WTC11 (cell line): Measurements from ENCODE around the gene SLC49A3. TPM values are rescaled to one million over a fixed set of nuclear protein-coding genes. Genes with fewer than 3 reads are reported as not detected.

ENCODE experiments used
- ATAC-seq: fragments of 200-7000 bp; cut with Tn5 transposase; 2 replicates; pipeline ENCODE4 v1.10.0; 2021; ENCODE audit warnings: mild to moderate bottlenecking, moderate library complexity
- CTCF ChIA-PET: fragments of 300-600 bp; sonication (Branson Sonifier 250); formaldehyde crosslinking; loops from one replicate; lab custom pipeline; 2021; ENCODE audit warnings: antibody characterized with exemption; lab: Charles Lee
- POLR2A ChIA-PET: fragments of 350-600 bp; sonication (Branson Sonifier 250); formaldehyde crosslinking; loops from one replicate; lab custom pipeline; 2021; ENCODE audit warnings: antibody characterized with exemption; lab: Charles Lee
- DNase-seq: peaks from one replicate; pipeline ENCODE4 v3.0.0; 2021; ENCODE audit warnings: low spot score
- H3K27ac Mint-ChIP-seq: 2 replicates; pipeline ENCODE4 v1.8.0; 2021; ENCODE audit warnings: mixed read lengths
- H3K27me3 Mint-ChIP-seq: 2 replicates; pipeline ENCODE4 v1.8.0; 2021; ENCODE audit warnings: low read depth, mild to moderate bottlenecking, moderate library complexity, mixed read lengths
- H3K36me3 Mint-ChIP-seq: 2 replicates; pipeline ENCODE4 v1.8.0; 2021; ENCODE audit warnings: mixed read lengths
- H3K4me1 Mint-ChIP-seq: 2 replicates; pipeline ENCODE4 v1.8.0; 2022; ENCODE audit warnings: mixed read lengths
- H3K4me3 Mint-ChIP-seq: 2 replicates; pipeline ENCODE4 v1.8.0; 2021; ENCODE audit warnings: mild to moderate bottlenecking, moderate library complexity, mixed read lengths
- H3K9me3 Mint-ChIP-seq: 2 replicates; pipeline ENCODE4 v1.8.0; 2021; ENCODE audit warnings: mixed read lengths
- CREB1 ChIP-seq: sonication (generic); formaldehyde crosslinking; IDR thresholded peaks from 2 replicates; pipeline ENCODE4 v1.8.0; 2023; ENCODE audit warnings: mild to moderate bottlenecking, missing genetic modification reagents
- CREM ChIP-seq: sonication (generic); formaldehyde crosslinking; IDR thresholded peaks from 2 replicates; pipeline ENCODE4 v1.8.1; 2022; ENCODE audit warnings: mild to moderate bottlenecking, missing genetic modification reagents, moderate library complexity
- ELF4 ChIP-seq: sonication (generic); formaldehyde crosslinking; IDR thresholded peaks from 2 replicates; pipeline ENCODE4 v1.8.1; 2022; ENCODE audit warnings: low read depth, mild to moderate bottlenecking, moderate library complexity, missing genetic modification reagents
- JAZF1 ChIP-seq: fragments of 250-450 bp; sonication (Bioruptor Pico); IDR thresholded peaks from 2 replicates; pipeline ENCODE4 v1.9.0; 2021; ENCODE audit warnings: moderate library complexity, mild to moderate bottlenecking, inconsistent platforms
- NR1H2 ChIP-seq: sonication (generic); formaldehyde crosslinking; IDR thresholded peaks from 2 replicates; pipeline ENCODE4 v1.9.0; 2021; ENCODE audit warnings: mild to moderate bottlenecking, moderate library complexity, missing genetic modification reagents
- TCF7 ChIP-seq: sonication (generic); formaldehyde crosslinking; IDR thresholded peaks from 2 replicates; pipeline ENCODE4 v1.8.0; 2022; ENCODE audit warnings: mild to moderate bottlenecking, low read depth, missing genetic modification reagents, moderate library complexity
- TEAD1 ChIP-seq: sonication (generic); formaldehyde crosslinking; IDR thresholded peaks from 2 replicates; pipeline ENCODE4 v1.8.0; 2022; ENCODE audit warnings: mild to moderate bottlenecking, missing genetic modification reagents
- TEAD4 ChIP-seq: sonication (generic); formaldehyde crosslinking; IDR thresholded peaks from 2 replicates; pipeline ENCODE4 v1.8.0; 2022; ENCODE audit warnings: mild to moderate bottlenecking, missing genetic modification reagents
- ZNF219 ChIP-seq: sonication (generic); formaldehyde crosslinking; IDR thresholded peaks from 2 replicates; pipeline ENCODE4 v1.8.0; 2023; ENCODE audit warnings: missing genetic modification reagents, mild to moderate bottlenecking, borderline replicate concordance
- ZNF263 ChIP-seq: sonication (generic); formaldehyde crosslinking; IDR thresholded peaks from 2 replicates; pipeline ENCODE4 v1.8.1; 2022; ENCODE audit warnings: low read depth, mild to moderate bottlenecking, moderate library complexity, missing genetic modification reagents
- ZNF423 ChIP-seq: fragments of 250-450 bp; sonication (Bioruptor Pico); IDR thresholded peaks from 2 replicates; pipeline ENCODE4 v2.1.2; 2022; ENCODE audit warnings: mild to moderate bottlenecking, moderate library complexity
- total RNA-seq: library from RNA; stranded (reverse); gene quantifications from 3 replicates; pipeline ENCODE4 v1.2.3, GENCODE V29; 2021
- TF ChIP-seq, protein P1 (sequence below): sonication (generic); formaldehyde crosslinking; IDR thresholded peaks from 2 replicates; pipeline ENCODE4 v1.8.1; 2022; ENCODE audit warnings: low read depth, mild to moderate bottlenecking, moderate library complexity, missing genetic modification reagents, borderline replicate concordance
- TF ChIP-seq, protein P2 (sequence below): sonication (generic); formaldehyde crosslinking; IDR thresholded peaks from 2 replicates; pipeline ENCODE4 v1.8.1; 2023; ENCODE audit warnings: mild to moderate bottlenecking, moderate library complexity, missing genetic modification reagents
- TF ChIP-seq, protein P3 (sequence below): fragments of 250-450 bp; sonication (Bioruptor Pico); conservative IDR thresholded peaks from 2 replicates; pipeline ENCODE4 v1.9.0; 2021; ENCODE audit warnings: mild to moderate bottlenecking
- TF ChIP-seq, protein P4 (sequence below): sonication (generic); formaldehyde crosslinking; IDR thresholded peaks from 2 replicates; pipeline ENCODE4 v1.8.1; 2023; ENCODE audit warnings: mild to moderate bottlenecking, missing genetic modification reagents, moderate library complexity
- TF ChIP-seq, protein P5 (sequence below): fragments of 250-450 bp; sonication (Bioruptor Pico); IDR thresholded peaks from 2 replicates; pipeline ENCODE4 v1.9.0; 2021; ENCODE audit warnings: mild to moderate bottlenecking
- TF ChIP-seq, protein P6 (sequence below): sonication (generic); formaldehyde crosslinking; IDR thresholded peaks from 2 replicates; pipeline ENCODE4 v1.8.1; 2022; ENCODE audit warnings: missing genetic modification reagents, borderline replicate concordance
- TF ChIP-seq, protein P7 (sequence below): sonication (generic); formaldehyde crosslinking; IDR thresholded peaks from 2 replicates; pipeline ENCODE4 v1.8.1; 2023; ENCODE audit warnings: mild to moderate bottlenecking, missing genetic modification reagents
- TF ChIP-seq, protein P8 (sequence below): sonication (generic); formaldehyde crosslinking; IDR thresholded peaks from 2 replicates; pipeline ENCODE4 v1.8.1; 2023; ENCODE audit warnings: mild to moderate bottlenecking, missing genetic modification reagents
- TF ChIP-seq, protein P9 (sequence below): fragments of 250-450 bp; sonication (Bioruptor Pico); IDR thresholded peaks from 2 replicates; pipeline ENCODE4 v1.8.0; 2021; ENCODE audit warnings: mild to moderate bottlenecking

SLC49A3 gene
- total RNA-seq, 1 experiment from 2014 or later = 5.8 TPM

DNA sequence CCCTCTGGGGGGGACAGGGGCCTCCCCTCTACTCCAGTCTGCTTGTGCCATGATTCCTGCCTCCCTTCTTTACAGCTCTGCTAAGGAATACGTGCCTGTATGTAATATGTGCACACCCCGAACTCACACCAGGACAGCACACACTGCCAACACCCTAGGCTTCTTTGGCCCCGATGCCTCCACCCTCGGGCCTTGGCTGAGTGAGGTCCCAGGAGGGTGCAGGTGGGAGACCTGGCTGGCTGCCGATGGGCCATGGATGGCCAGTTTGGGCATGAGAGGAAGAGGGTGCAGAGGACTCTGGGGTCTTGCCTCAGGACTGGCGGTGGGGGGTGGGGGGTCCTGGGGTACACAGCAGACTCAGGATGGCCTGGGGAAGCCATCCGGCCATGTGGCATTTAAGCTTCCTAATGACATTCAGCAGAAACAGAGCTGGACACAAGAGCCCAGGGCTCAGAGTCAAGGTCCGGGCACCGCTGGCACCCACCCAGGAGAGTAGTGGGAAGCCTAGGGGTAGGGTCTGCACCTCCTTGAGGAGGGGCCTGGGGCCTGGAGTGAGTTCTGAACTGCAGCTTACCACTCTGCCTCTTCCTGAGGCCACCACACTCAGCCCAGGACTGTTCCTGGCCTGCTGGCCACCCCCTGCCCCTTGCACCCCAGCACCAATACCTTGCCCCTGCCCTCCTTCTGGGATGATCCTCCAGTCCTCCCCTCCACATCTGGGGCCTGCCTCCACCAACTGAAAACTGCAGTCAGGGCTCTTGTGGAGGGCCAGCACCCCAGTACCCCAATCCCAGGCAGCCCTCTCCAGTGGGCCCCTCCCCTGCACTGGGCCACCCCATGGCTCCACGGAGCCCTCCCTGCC, 14.6 kb upstream of the SLC49A3 start:
- POLR2A ChIA-PET = no interaction called here
- H3K27me3 Mint-ChIP-seq = peaks cover 20% of the 10 kb centered on the region
- CTCF ChIA-PET = interaction anchor here (1.6 kb wide), 1 partner anchor 20 kb away, joined by 13 read pairs; no protein-coding TSS in a partner anchor
- no peak overlapping the region for H3K4me3 Mint-ChIP-seq
- peaks cover 4% of the 10 kb centered on the region; the same call in 1 of the 2 replicates for H3K4me1 Mint-ChIP-seq
- DNase-seq = no peak
- H3K9me3 Mint-ChIP-seq = no peaks in the 10 kb centered on the region
- H3K36me3 Mint-ChIP-seq = peaks cover under 1% of the 10 kb centered on the region
- no peak overlapping the region for H3K27ac Mint-ChIP-seq
- TF ChIP-seq CREM (CRISPR knock-in tag) (no peak), TCF7 (CRISPR knock-in tag) (no peak), TEAD4 (no peak), TEAD1 (CRISPR knock-in tag) (no peak), CREB1 (CRISPR knock-in tag) (no peak), ZNF219 (CRISPR knock-in tag) (no peak), NR1H2 (no peak), JAZF1 (CRISPR knock-in tag) (no peak), ZNF263 (CRISPR knock-in tag) (no peak)
- TF ChIP-seq, protein P1, sequence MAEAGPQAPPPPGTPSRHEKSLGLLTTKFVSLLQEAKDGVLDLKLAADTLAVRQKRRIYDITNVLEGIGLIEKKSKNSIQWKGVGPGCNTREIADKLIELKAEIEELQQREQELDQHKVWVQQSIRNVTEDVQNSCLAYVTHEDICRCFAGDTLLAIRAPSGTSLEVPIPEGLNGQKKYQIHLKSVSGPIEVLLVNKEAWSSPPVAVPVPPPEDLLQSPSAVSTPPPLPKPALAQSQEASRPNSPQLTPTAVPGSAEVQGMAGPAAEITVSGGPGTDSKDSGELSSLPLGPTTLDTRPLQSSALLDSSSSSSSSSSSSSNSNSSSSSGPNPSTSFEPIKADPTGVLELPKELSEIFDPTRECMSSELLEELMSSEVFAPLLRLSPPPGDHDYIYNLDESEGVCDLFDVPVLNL (CRISPR knock-in tag) = no peak
- TF ChIP-seq, protein P2, sequence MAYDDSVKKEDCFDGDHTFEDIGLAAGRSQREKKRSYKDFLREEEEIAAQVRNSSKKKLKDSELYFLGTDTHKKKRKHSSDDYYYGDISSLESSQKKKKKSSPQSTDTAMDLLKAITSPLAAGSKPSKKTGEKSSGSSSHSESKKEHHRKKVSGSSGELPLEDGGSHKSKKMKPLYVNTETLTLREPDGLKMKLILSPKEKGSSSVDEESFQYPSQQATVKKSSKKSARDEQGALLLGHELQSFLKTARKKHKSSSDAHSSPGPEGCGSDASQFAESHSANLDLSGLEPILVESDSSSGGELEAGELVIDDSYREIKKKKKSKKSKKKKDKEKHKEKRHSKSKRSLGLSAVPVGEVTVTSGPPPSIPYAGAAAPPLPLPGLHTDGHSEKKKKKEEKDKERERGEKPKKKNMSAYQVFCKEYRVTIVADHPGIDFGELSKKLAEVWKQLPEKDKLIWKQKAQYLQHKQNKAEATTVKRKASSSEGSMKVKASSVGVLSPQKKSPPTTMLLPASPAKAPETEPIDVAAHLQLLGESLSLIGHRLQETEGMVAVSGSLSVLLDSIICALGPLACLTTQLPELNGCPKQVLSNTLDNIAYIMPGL (CRISPR knock-in tag) = no peak
- TF ChIP-seq, protein P3, sequence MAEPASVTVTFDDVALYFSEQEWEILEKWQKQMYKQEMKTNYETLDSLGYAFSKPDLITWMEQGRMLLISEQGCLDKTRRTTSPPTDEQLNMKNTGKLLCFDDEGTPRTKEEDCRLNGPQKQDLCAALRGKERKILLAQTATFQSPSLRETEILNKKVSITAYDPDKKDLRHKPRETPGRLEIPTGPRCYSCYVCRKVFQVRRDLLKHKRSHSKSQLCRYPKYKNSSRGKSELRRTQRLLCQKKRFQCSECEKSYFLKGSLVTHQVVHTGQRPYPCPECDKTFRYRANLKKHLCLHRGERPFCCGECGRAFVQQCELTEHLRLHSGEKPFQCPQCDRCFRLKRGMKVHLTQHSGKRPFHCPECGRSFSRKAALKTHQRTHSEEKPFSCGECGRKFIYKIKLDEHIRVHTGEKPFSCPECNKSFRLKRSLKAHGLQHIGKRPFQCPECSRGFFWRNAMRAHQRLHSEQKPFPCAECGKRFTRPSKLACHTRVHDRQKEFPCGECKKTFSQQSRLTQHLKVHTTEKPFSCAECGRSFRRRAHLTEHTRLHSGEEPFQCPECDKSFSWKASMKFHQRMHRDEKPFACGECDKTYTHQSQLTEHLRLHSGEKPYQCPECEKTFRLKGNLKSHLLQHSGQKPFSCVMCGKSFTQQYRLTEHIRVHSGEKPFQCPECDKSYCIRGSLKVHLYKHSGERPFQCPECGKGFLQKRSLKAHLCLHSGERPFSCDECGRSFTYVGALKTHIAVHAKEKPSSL = no peak
- TF ChIP-seq, protein P4, sequence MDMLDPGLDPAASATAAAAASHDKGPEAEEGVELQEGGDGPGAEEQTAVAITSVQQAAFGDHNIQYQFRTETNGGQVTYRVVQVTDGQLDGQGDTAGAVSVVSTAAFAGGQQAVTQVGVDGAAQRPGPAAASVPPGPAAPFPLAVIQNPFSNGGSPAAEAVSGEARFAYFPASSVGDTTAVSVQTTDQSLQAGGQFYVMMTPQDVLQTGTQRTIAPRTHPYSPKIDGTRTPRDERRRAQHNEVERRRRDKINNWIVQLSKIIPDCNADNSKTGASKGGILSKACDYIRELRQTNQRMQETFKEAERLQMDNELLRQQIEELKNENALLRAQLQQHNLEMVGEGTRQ (CRISPR knock-in tag) = no peak
- ATAC-seq = no peak

DNA sequence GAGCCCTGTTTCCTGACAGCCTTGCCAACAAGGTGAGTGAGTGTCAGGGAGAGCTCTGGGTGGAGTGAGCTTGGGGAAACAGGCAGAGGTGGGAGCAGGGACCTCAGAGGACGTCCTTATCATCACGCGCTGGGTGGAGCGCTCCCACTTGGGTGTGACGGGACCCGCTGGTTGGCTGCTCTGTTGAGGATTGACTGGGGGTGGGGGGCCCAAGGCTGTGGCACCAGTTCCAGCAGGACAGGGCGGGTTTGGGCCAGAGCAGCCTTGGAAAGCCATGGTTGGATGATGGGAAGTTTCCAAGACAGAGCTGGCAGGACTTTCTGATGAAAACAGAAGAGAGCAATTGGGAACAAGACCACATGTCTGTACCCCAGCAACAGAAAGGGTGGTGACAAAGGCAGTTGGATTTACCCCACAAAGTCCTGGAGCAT, 13.7 kb upstream of the SLC49A3 start:
- Mint-ChIP-seq H3K9me3 (no peaks in the 10 kb centered on the region), H3K27ac (no peak overlapping the region), H3K4me3 (no peak overlapping the region), H3K27me3 (peaks cover 20% of the 10 kb centered on the region), H3K4me1 (0 out of 2 replicates have a peak, but pooled peaks cover 4% of the 10 kb centered on the region), H3K36me3 (no peaks in the 10 kb centered on the region)
- no peak for ATAC-seq
- ChIA-PET POLR2A (no interaction called here), CTCF (interaction anchor here (1.1 to 1.6 kb wide), 2 partner anchors 16 to 19 kb away, joined by 3 to 13 read pairs; no protein-coding TSS in a partner anchor)
- DNase-seq = no peak
- TF ChIP-seq, protein P5, sequence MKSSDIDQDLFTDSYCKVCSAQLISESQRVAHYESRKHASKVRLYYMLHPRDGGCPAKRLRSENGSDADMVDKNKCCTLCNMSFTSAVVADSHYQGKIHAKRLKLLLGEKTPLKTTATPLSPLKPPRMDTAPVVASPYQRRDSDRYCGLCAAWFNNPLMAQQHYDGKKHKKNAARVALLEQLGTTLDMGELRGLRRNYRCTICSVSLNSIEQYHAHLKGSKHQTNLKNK (CRISPR knock-in tag) = no peak
- TF ChIP-seq, protein P6, sequence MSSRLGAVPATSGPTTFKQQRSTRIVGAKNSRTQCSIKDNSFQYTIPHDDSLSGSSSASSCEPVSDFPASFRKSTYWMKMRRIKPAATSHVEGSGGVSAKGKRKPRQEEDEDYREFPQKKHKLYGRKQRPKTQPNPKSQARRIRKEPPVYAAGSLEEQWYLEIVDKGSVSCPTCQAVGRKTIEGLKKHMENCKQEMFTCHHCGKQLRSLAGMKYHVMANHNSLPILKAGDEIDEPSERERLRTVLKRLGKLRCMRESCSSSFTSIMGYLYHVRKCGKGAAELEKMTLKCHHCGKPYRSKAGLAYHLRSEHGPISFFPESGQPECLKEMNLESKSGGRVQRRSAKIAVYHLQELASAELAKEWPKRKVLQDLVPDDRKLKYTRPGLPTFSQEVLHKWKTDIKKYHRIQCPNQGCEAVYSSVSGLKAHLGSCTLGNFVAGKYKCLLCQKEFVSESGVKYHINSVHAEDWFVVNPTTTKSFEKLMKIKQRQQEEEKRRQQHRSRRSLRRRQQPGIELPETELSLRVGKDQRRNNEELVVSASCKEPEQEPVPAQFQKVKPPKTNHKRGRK = no peak
- TF ChIP-seq ELF4 = no peak
- TF ChIP-seq, protein P7, sequence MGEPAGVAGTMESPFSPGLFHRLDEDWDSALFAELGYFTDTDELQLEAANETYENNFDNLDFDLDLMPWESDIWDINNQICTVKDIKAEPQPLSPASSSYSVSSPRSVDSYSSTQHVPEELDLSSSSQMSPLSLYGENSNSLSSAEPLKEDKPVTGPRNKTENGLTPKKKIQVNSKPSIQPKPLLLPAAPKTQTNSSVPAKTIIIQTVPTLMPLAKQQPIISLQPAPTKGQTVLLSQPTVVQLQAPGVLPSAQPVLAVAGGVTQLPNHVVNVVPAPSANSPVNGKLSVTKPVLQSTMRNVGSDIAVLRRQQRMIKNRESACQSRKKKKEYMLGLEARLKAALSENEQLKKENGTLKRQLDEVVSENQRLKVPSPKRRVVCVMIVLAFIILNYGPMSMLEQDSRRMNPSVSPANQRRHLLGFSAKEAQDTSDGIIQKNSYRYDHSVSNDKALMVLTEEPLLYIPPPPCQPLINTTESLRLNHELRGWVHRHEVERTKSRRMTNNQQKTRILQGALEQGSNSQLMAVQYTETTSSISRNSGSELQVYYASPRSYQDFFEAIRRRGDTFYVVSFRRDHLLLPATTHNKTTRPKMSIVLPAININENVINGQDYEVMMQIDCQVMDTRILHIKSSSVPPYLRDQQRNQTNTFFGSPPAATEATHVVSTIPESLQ (CRISPR knock-in tag) = no peak
- TF ChIP-seq, protein P8, sequence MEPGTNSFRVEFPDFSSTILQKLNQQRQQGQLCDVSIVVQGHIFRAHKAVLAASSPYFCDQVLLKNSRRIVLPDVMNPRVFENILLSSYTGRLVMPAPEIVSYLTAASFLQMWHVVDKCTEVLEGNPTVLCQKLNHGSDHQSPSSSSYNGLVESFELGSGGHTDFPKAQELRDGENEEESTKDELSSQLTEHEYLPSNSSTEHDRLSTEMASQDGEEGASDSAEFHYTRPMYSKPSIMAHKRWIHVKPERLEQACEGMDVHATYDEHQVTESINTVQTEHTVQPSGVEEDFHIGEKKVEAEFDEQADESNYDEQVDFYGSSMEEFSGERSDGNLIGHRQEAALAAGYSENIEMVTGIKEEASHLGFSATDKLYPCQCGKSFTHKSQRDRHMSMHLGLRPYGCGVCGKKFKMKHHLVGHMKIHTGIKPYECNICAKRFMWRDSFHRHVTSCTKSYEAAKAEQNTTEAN = no peak
- TF ChIP-seq ZNF423 = no peak
- TF ChIP-seq, protein P9, sequence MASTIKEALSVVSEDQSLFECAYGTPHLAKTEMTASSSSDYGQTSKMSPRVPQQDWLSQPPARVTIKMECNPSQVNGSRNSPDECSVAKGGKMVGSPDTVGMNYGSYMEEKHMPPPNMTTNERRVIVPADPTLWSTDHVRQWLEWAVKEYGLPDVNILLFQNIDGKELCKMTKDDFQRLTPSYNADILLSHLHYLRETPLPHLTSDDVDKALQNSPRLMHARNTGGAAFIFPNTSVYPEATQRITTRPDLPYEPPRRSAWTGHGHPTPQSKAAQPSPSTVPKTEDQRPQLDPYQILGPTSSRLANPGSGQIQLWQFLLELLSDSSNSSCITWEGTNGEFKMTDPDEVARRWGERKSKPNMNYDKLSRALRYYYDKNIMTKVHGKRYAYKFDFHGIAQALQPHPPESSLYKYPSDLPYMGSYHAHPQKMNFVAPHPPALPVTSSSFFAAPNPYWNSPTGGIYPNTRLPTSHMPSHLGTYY (CRISPR knock-in tag) = no peak
